HEK293 (cell line): ENCODE results near the gene ANKRD63.

Experiments
- CTCF ChIA-PET: fragments of 350-600 bp; formaldehyde crosslinking; extraction: SDS; loops from one replicate; lab custom pipeline; 2021; ENCODE audit warnings: antibody characterized with exemption; lab: Yijun Ruan, JAX
- POLR2A ChIA-PET: fragments of 300-600 bp; formaldehyde crosslinking; extraction: SDS; loops from one replicate; lab custom pipeline; 2020; ENCODE audit warnings: antibody characterized with exemption, inconsistent platforms; lab: Yijun Ruan, JAX
- H3K27ac ChIP-seq: fragments of 200-500 bp; sonication (Bioruptor generic); 2 replicates; pipeline ENCODE4 v1.5.1; 2014; ENCODE audit warnings: low read depth, low read length, control low read depth, inconsistent platforms; ENCODE audit errors: extremely low read depth
- H3K36me3 ChIP-seq, 2 experiments: fragments of 200-500 bp in 1 of 2; sonication (Bioruptor generic) in 1 of 2; 1 replicate in 1 of 2; 2 replicates in 1 of 2; pipeline ENCODE4 v1.5.1; 2014 to 2017; ENCODE audit warnings: inconsistent platforms in 2 of 2, low read length in 2 of 2; ENCODE audit not compliant: control insufficient read depth in 2 of 2, insufficient read depth in 1 of 2
- H3K4me1 ChIP-seq: fragments of 200-500 bp; sonication (Bioruptor generic); 2 replicates; pipeline ENCODE4 v1.5.1; 2014; ENCODE audit warnings: mild to moderate bottlenecking, low read length, inconsistent platforms; ENCODE audit not compliant: control insufficient read depth, insufficient read depth
- H3K4me3 ChIP-seq: 2 replicates; pipeline ENCODE4 v1.5.1; 2011; ENCODE audit warnings: low read depth, mild to moderate bottlenecking, control low read depth, low read length, moderate library complexity
- H3K9me3 ChIP-seq: fragments of 200-500 bp; sonication (Bioruptor generic); 2 replicates; pipeline ENCODE4 v1.5.1; 2014; ENCODE audit warnings: low read depth, low read length, inconsistent platforms; ENCODE audit not compliant: control insufficient read depth, insufficient read depth
- HOXA7 ChIP-seq: sonication (generic); formaldehyde crosslinking; IDR thresholded peaks from 2 replicates; pipeline ENCODE4 v1.8.1; 2022; ENCODE audit warnings: missing genetic modification reagents, borderline replicate concordance
- PRDM10 ChIP-seq: fragments of 450-650 bp; formaldehyde crosslinking; IDR thresholded peaks from 2 replicates; pipeline ENCODE4 v1.5.1; 2016; ENCODE audit warnings: missing biosample characterization, missing genetic modification characterization
- PRDM6 ChIP-seq: fragments of 450-650 bp; formaldehyde crosslinking; IDR thresholded peaks from 2 replicates; pipeline ENCODE4 v1.5.1; 2017; ENCODE audit warnings: missing biosample characterization, missing genetic modification characterization
- REPIN1 ChIP-seq: fragments of 450-650 bp; formaldehyde crosslinking; IDR thresholded peaks from 2 replicates; pipeline ENCODE4 v1.5.1; 2017; ENCODE audit warnings: missing biosample characterization, missing genetic modification characterization, low read depth
- WT1 ChIP-seq: fragments of 450-650 bp; formaldehyde crosslinking; IDR thresholded peaks from 2 replicates; pipeline ENCODE4 v1.5.1; 2016; ENCODE audit warnings: missing biosample characterization, missing genetic modification characterization
- ZFP3 ChIP-seq: fragments of 450-650 bp; formaldehyde crosslinking; IDR thresholded peaks from 2 replicates; pipeline ENCODE4 v1.5.1; 2016; ENCODE audit warnings: low read depth, missing biosample characterization, missing genetic modification characterization
- ZIC2 ChIP-seq: fragments of 450-650 bp; formaldehyde crosslinking; IDR thresholded peaks from 2 replicates; pipeline ENCODE4 v1.5.1; 2016; ENCODE audit warnings: missing biosample characterization, missing genetic modification characterization
- ZNF18 ChIP-seq: fragments of 450-650 bp; formaldehyde crosslinking; IDR thresholded peaks from 2 replicates; pipeline ENCODE4 v1.5.1; 2016; ENCODE audit warnings: missing biosample characterization, missing genetic modification characterization
- ZNF214 ChIP-seq: fragments of 450-650 bp; formaldehyde crosslinking; IDR thresholded peaks from 2 replicates; pipeline ENCODE4 v1.5.1; 2017; ENCODE audit warnings: missing biosample characterization, mild to moderate bottlenecking, missing genetic modification characterization, borderline replicate concordance
- ZNF311 ChIP-seq: fragments of 450-650 bp; formaldehyde crosslinking; IDR thresholded peaks from 2 replicates; pipeline ENCODE4 v1.5.1; 2017; ENCODE audit warnings: missing biosample characterization, missing genetic modification characterization, borderline replicate concordance
- ZNF362 ChIP-seq: fragments of 450-650 bp; formaldehyde crosslinking; IDR thresholded peaks from 2 replicates; pipeline ENCODE4 v1.5.1; 2016; ENCODE audit warnings: missing biosample characterization, missing genetic modification characterization
- ZNF521 ChIP-seq: fragments of 450-650 bp; formaldehyde crosslinking; IDR thresholded peaks from 2 replicates; pipeline ENCODE4 v1.5.1; 2017; ENCODE audit warnings: missing biosample characterization, mild to moderate bottlenecking, missing genetic modification characterization
- ZNF624 ChIP-seq: fragments of 450-650 bp; formaldehyde crosslinking; IDR thresholded peaks from 2 replicates; pipeline ENCODE4 v1.5.1; 2017; ENCODE audit warnings: missing biosample characterization, missing genetic modification characterization
- ZNF629 ChIP-seq: fragments of 450-650 bp; formaldehyde crosslinking; IDR thresholded peaks from 2 replicates; pipeline ENCODE4 v1.5.1; 2017; ENCODE audit warnings: missing biosample characterization, missing genetic modification characterization
- ZNF707 ChIP-seq: fragments of 450-650 bp; formaldehyde crosslinking; IDR thresholded peaks from 2 replicates; pipeline ENCODE4 v1.5.1; 2016; ENCODE audit warnings: missing biosample characterization, missing genetic modification characterization

Gene ANKRD63

GRCh38 chr15:40328176-40328575 lies 45.3 kb upstream of the ANKRD63 start:
- Histone ChIP-seq H3K4me3 (no peak overlapping the region), H3K4me1 (0 out of 2 replicates have a peak, but pooled peaks cover 3% of the 10 kb centered on the region)
- POLR2A ChIA-PET, result interaction anchor here (0.5 kb wide), 1 partner anchor 232 kb away, joined by 3 read pairs; no protein-coding TSS in a partner anchor

GRCh38 chr15:40327457-40327856 lies 44.6 kb upstream of the ANKRD63 start:
- no peak overlapping the region for H3K27ac ChIP-seq
- no peak overlapping the region for H3K4me3 ChIP-seq
- POLR2A ChIA-PET, result interaction anchor here (0.5 to 1.4 kb wide), 2 partner anchors 10 to 231 kb away, joined by 3 to 4 read pairs; no protein-coding TSS in a partner anchor
- H3K9me3 ChIP-seq, result no peaks in the 10 kb centered on the region
- H3K4me1 ChIP-seq, result peaks cover 5% of the 10 kb centered on the region; the same call in 1 of the 2 replicates
- H3K36me3 ChIP-seq, result peaks cover 0 to 10% of the 10 kb centered on the region in 2 experiments; a peak in 1 of 3 replicates
- CTCF ChIA-PET, result interaction anchor here (1.4 to 5.5 kb wide), 6 partner anchors 11 to 110 kb away, joined by 3 to 82 read pairs (median 6); no protein-coding TSS in a partner anchor
- TF ChIP-seq PRDM10 (tag by site-specific recombination) (peak; percentile 43), ZIC2 (tag by site-specific recombination) (0 out of 2 replicates have a peak, but pooled peaks have one; percentile 6), PRDM6 (no peak), HOXA7 (no peak)

More at GRCh38 chr15:40328176-40328575, 45.3 kb upstream of the ANKRD63 start:
- Histone ChIP-seq H3K36me3 (peaks cover 0 to 10% of the 10 kb centered on the region in 2 experiments; a peak in 1 of 3 replicates), H3K27ac (no peak overlapping the region), H3K9me3 (no peaks in the 10 kb centered on the region)
- CTCF ChIA-PET, result interaction anchor here (0.6 to 5.5 kb wide), 8 partner anchors 10 to 128 kb away, joined by 3 to 82 read pairs (median 4); no protein-coding TSS in a partner anchor
- no peak for TF ChIP-seq ZNF362
- TF ChIP-seq ZNF629 (tag by site-specific recombination), result no peak
- no peak for TF ChIP-seq WT1 (tag by site-specific recombination)
- no peak for TF ChIP-seq ZNF214 (tag by site-specific recombination)
- no peak for TF ChIP-seq ZNF624 (tag by site-specific recombination)
- no peak for TF ChIP-seq ZNF18
- no peak for TF ChIP-seq ZNF707 (tag by site-specific recombination)
- no peak for TF ChIP-seq ZNF311 (tag by site-specific recombination)
- TF ChIP-seq ZNF521 (tag by site-specific recombination), result no peak
- TF ChIP-seq REPIN1 (tag by site-specific recombination), result no peak
- TF ChIP-seq ZFP3 (tag by site-specific recombination), result no peak
